IPS-15b (cell line): Measurements from ENCODE around the gene GMDS.

Source experiments
- H3K27me3 ChIP-seq: one replicate; pipeline ENCODE4 v1.6.1; 2013; ENCODE audit warnings: low read length; ENCODE audit not compliant: control insufficient read depth, insufficient read depth
- H3K36me3 ChIP-seq: one replicate; pipeline ENCODE4 v1.6.1; 2013; ENCODE audit warnings: low read length; ENCODE audit not compliant: control insufficient read depth, insufficient read depth
- H3K4me1 ChIP-seq: one replicate; pipeline ENCODE4 v1.6.1; 2013; ENCODE audit warnings: mild to moderate bottlenecking, low read length; ENCODE audit not compliant: control insufficient read depth, insufficient read depth
- H3K4me3 ChIP-seq: one replicate; pipeline ENCODE4 v1.5.1; 2013; ENCODE audit warnings: low read depth, low read length
- H3K9ac ChIP-seq: one replicate; pipeline ENCODE4 v1.6.1; 2013; ENCODE audit warnings: low read depth, mild to moderate bottlenecking, low read length
- H3K9me3 ChIP-seq: one replicate; pipeline ENCODE4 v1.6.1; 2013; ENCODE audit warnings: mild to moderate bottlenecking, low read length; ENCODE audit not compliant: control insufficient read depth, insufficient read depth

The GMDS gene

DNA sequence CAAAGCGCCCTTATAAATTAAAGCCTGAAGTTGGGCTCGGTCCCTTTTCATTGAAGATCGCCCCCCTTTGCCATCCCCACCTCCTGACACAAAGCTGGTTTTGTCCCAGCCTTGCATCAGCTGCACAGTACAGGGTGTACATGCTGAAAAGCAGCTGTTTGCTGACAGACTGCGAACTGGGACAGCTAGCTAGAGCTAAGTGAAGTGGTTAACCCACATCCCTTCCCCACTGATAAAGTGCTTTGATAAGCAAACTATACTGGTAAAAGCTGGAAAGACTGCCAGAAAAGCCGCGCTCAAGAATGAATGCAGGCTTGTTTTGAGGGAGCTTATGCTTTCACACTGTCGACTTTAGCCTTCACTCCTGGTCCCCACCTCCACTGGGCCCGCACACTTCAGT lies 207.3 kb downstream of the GMDS start:
- Histone ChIP-seq H3K9me3 (no peaks in the 10 kb centered on the region), H3K27me3 (no peaks in the 10 kb centered on the region), H3K9ac (no peak overlapping the region), H3K4me3 (no peak overlapping the region), H3K4me1 (peaks cover 2% of the 10 kb centered on the region), H3K36me3 (no peaks in the 10 kb centered on the region)

DNA sequence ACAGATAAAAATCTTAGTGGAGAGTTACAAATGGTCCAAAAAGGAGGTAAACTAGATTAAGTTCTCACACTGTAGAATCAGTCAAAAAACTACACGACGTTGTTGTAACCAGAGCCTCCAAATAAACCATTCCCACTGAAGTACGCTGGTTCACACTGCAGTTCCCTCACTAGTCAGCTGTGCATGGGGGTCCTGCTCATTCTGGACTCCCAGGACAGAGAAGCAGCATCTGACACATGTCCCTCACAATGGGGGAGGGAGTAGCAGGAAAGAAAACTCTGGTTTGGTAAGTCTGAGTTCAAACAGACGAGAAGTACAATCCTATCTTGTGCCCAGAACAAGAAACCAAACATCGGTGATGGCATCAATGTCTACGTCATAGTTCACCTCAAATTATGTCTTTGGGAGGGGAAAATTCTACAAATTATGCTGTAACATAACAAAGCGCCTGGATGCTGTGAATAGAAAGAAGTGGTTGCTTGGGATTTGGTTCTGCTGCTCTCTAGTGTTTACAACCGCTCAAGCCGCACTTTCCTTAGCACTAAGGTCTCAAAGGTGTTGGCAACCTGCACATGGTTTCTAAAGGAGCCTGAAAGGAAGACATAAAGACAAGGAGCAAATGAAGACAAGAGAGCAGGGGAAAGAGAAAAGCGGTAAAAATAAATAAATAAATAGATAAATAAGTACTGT lies 208.0 kb downstream of the GMDS start:
- H3K9ac ChIP-seq, result no peak overlapping the region
- H3K27me3 ChIP-seq, result no peaks in the 10 kb centered on the region
- H3K36me3 ChIP-seq, result no peaks in the 10 kb centered on the region
- H3K9me3 ChIP-seq, result no peaks in the 10 kb centered on the region
- H3K4me1 ChIP-seq, result peaks cover 2% of the 10 kb centered on the region
- no peak overlapping the region for H3K4me3 ChIP-seq

DNA sequence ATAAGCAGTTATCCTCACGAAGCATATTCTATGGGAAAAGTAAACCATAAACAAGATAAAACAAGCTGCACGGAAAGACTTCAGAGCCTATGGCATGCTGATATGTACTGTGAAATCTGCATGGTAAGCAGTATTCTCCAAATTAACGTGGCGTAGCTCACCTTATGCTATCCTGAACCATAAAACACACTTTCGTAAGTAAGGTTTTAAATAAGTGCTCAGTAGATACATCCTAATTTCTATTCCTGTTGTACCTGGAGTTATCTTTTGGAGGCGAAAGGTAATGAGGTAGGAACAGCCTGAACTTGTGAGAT lies 208.7 kb downstream of the GMDS start:
- H3K4me1 ChIP-seq, result peaks cover 8% of the 10 kb centered on the region
- no peaks in the 10 kb centered on the region for H3K27me3 ChIP-seq
- no peak overlapping the region for H3K9ac ChIP-seq
- H3K36me3 ChIP-seq, result no peaks in the 10 kb centered on the region
- no peaks in the 10 kb centered on the region for H3K9me3 ChIP-seq
- no peak overlapping the region for H3K4me3 ChIP-seq

DNA sequence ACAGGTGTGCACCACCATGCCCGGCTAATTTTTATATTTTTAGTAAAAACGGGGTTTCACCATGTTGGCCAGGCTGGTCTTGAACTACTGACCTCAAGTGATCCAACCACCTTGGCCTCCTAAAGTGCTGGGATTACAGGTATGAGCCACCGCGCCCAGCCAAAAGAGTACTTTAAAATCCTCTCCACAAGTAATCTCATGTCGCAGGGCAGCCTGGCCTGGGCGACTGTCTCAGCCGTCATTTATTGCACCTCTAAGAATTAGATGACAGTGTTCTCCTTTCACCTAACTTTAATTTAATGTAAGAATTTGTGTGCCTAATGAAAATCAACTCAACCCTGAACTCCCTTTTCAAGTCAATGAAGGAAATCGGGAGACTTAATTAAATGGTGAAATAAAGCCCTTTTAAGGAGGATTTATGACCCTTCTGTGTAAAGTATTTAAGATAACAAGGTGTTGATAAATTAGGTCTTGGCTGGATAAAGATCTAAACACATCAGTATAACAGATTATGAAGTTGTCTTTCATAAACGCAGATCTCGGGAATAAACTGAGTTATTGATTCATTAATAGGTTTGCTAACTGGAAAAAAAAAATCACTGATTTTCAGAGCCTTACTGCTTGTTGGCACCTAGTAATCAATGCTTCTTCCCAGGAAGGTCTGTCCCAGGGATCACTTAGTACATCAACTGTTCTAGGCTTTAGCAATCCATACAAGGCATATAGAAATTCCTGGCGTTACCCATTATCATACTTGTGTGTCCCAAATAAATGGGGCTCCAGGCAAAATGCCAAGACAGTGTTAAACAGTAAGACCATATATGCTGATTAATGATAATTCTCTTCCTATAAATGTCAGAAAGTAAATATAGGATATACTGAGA lies 209.3 kb downstream of the GMDS start:
- Histone ChIP-seq H3K4me3 (no peak overlapping the region), H3K36me3 (no peaks in the 10 kb centered on the region), H3K9me3 (no peaks in the 10 kb centered on the region), H3K4me1 (peaks cover 14% of the 10 kb centered on the region), H3K9ac (no peak overlapping the region), H3K27me3 (no peaks in the 10 kb centered on the region)

DNA sequence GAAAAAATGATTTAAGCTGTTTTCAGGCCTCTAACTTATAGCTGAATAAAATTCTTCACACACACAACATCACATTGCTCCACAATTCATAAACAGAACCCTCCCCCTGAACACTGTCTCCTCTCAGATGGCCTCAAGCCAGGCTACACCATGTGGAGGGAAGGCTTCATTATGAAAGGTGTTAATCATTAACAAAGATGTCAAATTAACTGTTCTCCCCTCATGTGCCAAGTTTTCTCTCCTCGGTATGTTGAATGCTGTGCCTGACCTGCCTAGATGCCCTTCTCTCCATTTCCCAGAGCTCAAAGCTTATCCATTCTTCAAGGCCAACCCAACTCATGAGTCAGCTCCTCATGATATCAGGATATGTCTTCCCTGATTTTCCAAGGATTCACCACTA lies 210.4 kb downstream of the GMDS start:
- Histone ChIP-seq H3K9ac (no peak overlapping the region), H3K4me3 (no peak overlapping the region), H3K9me3 (no peaks in the 10 kb centered on the region), H3K36me3 (no peaks in the 10 kb centered on the region), H3K4me1 (peaks cover 22% of the 10 kb centered on the region), H3K27me3 (no peaks in the 10 kb centered on the region)

DNA sequence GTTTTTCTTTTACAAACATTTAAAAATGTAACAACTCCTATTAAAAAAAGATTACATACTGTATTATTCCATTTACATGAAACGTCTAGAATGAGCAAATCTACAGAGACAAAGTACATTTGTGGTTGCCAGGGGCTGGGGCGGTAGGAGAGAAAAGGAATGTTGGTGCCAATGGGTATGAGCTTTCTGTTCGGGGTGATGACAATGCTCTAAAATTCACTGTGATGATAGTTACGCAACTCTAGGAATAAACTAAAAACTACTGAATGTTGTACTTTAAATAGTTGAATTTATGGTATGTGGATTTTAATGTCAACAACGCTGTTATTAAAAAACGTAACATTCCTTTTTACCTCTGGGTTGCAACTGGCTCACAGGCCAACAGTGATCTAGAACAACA lies 211.1 kb downstream of the GMDS start:
- Histone ChIP-seq H3K4me3 (no peak overlapping the region), H3K27me3 (no peaks in the 10 kb centered on the region), H3K9ac (no peak overlapping the region), H3K9me3 (no peaks in the 10 kb centered on the region), H3K36me3 (no peaks in the 10 kb centered on the region), H3K4me1 (peaks cover 23% of the 10 kb centered on the region)

DNA sequence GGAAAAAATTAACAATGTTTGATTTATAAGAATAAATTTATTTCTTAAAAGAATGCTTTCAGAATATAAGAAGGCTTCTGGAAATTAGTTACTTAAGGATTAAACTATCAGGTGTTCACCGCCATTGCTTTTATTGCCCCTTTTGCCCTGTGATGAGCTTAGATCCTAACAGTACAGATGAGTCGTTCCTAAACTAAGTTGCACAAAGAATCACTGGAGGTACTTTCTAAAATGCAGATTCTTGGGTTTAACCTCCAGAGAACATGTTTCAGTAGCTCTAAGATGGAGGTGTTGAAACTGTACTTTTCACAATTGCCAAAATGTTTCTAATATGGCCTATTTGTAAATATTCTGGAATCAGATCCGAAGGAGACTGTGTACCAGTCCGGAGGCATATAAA lies 211.9 kb downstream of the GMDS start:
- H3K9ac ChIP-seq, result no peak overlapping the region
- H3K9me3 ChIP-seq, result no peaks in the 10 kb centered on the region
- no peaks in the 10 kb centered on the region for H3K27me3 ChIP-seq
- H3K4me3 ChIP-seq, result no peak overlapping the region
- peaks cover 23% of the 10 kb centered on the region for H3K4me1 ChIP-seq
- H3K36me3 ChIP-seq, result no peaks in the 10 kb centered on the region

DNA sequence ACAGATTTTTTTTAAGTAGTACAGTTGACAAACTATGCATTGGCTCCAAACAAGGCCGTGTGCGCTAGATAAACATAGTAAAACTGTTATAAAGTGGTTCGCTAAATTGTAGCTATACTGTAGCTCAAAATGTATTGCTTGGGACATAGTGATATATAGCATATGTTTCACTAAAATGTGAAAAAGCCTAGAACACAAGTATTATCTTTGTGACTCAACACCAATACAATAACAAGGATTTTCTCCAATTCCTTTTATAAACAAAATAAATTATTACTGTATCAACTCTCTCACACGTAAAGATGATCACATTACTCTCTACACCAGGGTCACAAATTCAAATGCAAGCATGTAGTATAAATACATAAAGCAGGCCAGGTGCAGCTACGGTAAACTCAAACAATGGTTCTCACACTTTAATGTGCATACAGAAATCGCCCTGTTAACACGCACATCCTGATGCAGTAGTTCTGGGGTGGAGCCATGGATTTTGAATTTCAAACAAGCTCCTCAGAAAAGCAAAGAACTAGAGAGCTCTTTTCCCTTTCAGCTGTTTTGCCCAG lies 214.6 kb downstream of the GMDS start:
- no peak overlapping the region for H3K9ac ChIP-seq
- H3K27me3 ChIP-seq, result no peaks in the 10 kb centered on the region
- H3K36me3 ChIP-seq, result no peaks in the 10 kb centered on the region
- H3K4me1 ChIP-seq, result peaks cover 21% of the 10 kb centered on the region
- H3K9me3 ChIP-seq, result no peaks in the 10 kb centered on the region
- H3K4me3 ChIP-seq, result no peak overlapping the region

DNA sequence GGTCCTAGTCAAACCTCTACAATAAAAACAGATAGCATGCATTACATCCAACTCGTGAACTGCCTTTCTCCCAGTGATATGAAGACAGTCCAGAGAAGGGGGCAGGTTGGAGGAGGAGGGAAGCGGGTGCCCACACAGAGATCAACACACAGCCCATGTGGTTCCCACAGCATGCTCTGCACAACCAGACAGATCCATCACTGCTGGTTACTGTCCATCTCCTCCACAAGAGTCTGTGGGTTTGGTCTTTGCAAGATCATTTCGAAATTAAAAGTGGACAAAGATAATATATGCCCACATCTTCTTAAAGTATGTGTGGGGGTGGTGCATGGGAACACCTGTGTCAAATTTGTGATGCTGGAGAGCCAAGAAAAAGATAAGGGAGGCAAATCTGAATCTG lies 215.5 kb downstream of the GMDS start:
- Histone ChIP-seq H3K9me3 (no peaks in the 10 kb centered on the region), H3K27me3 (no peaks in the 10 kb centered on the region), H3K4me1 (peaks cover 21% of the 10 kb centered on the region), H3K4me3 (no peak overlapping the region), H3K36me3 (no peaks in the 10 kb centered on the region), H3K9ac (no peak overlapping the region)

DNA sequence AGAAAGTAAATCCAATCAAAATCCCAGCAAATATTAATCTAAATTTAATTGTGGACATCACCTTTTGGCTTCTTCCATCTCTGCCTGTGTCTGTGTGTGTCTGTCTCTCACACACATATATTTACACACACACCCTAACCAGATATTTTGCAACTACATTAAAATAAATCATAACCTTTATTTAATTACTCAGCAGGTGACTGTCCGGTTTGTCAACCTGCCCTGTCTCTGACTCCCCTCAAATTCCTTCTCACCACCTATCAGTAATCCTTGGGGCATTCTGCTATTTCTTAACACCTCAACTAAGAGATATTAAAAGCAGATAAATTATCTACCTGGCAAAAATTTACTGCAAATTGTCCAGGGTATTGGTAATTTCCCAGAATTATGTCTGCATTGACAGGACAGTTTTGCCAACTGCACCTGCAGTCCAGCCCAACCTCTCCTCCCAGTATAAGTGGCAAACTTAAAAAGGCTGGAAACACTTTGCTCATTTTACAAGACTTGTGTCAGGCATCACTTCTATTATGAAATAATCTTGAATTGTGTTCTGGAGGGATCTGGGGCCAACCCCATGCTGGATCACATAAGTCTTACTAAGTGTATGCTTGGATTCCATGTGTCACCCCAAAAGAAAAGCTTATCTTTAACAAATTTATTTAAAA lies 216.1 kb downstream of the GMDS start:
- peaks cover 21% of the 10 kb centered on the region for H3K4me1 ChIP-seq
- H3K36me3 ChIP-seq, result no peaks in the 10 kb centered on the region
- no peak overlapping the region for H3K4me3 ChIP-seq
- no peaks in the 10 kb centered on the region for H3K9me3 ChIP-seq
- no peak overlapping the region for H3K9ac ChIP-seq
- H3K27me3 ChIP-seq, result no peaks in the 10 kb centered on the region

DNA sequence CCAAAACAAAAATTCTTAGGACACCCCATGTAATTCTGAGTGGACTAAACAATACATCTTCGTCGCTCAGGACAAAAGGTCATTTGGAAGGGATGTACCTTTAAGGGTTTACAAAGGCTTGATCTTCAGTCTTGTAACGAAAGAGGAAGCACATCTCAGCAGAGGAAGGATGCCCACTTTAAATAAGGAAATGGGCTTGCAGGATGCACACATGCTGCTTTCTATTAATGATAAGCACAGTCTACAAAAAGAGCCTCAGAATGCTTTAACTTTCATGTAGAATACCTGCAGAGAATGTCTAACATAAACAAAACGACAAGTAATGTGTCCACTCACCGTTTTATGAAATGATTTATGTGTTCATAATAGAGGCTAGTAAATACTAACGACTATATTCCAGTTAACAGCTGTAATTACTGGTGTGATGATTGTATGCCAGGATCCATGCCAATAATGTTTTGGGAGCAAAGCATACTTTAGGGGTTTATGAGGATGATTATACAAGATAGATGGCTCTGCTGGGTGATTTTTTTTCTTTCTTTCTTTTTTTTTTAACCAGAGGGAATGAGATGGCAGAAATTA lies 216.9 kb downstream of the GMDS start:
- Histone ChIP-seq H3K4me3 (no peak overlapping the region), H3K27me3 (no peaks in the 10 kb centered on the region)

More for the DNA sequence above, 216.9 kb downstream of the GMDS start:
- Histone ChIP-seq H3K4me1 (peaks cover 21% of the 10 kb centered on the region), H3K9me3 (no peaks in the 10 kb centered on the region), H3K36me3 (no peaks in the 10 kb centered on the region), H3K9ac (no peak overlapping the region)
